Globus pallidus (tissue), 1 donor: ENCODE measurements around the gene ACSL6.

ENCODE experiments used
- DNase-seq: peaks from one replicate; pipeline ENCODE4 v3.0.0-alpha.2; 2015; ENCODE audit warnings: low spot score

ACSL6 gene, protein sequence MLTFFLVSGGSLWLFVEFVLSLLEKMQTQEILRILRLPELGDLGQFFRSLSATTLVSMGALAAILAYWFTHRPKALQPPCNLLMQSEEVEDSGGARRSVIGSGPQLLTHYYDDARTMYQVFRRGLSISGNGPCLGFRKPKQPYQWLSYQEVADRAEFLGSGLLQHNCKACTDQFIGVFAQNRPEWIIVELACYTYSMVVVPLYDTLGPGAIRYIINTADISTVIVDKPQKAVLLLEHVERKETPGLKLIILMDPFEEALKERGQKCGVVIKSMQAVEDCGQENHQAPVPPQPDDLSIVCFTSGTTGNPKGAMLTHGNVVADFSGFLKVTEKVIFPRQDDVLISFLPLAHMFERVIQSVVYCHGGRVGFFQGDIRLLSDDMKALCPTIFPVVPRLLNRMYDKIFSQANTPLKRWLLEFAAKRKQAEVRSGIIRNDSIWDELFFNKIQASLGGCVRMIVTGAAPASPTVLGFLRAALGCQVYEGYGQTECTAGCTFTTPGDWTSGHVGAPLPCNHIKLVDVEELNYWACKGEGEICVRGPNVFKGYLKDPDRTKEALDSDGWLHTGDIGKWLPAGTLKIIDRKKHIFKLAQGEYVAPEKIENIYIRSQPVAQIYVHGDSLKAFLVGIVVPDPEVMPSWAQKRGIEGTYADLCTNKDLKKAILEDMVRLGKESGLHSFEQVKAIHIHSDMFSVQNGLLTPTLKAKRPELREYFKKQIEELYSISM

DNA sequence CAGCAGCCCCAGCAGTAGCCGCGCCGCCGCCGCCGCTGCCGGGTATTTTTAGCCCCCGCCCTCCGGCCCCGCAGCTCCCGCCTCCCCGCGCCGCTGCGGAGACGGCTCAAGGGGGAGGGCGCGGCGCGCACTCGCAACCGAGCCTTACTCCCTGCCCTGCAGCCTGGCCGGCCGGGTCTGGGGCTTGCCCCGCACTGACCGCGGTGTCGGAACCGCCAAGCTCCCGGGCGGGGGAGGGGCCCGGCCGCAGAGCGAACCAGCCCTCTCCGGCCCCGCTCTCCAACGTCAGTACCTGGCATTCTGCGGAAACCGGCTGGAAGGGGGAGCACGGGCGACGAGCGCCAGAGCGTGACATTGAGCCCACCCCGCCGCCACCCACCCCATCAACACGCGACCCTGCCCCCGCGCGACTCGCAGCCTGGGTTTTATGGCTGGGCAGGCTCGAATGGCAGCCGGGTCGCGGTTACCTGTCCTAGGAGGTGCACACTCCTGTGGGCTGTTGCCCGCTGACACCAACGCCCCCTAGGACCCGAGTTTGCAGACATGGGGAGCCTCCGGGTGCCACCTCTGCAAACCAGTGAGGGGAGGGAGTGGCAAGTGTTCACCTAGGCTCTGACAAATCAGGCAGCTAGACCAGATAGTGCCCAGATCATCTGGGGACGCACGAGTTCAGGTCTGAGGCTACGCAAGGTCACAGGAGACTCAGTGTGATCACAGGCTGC is at the start of gene ACSL6:
ACSL6 (minus strand) TSS at position 37 of the 722 bp plus-strand sequence. CDS start 105 bp downstream, outside the sequence.
- DNase-seq, result no peak

DNA sequence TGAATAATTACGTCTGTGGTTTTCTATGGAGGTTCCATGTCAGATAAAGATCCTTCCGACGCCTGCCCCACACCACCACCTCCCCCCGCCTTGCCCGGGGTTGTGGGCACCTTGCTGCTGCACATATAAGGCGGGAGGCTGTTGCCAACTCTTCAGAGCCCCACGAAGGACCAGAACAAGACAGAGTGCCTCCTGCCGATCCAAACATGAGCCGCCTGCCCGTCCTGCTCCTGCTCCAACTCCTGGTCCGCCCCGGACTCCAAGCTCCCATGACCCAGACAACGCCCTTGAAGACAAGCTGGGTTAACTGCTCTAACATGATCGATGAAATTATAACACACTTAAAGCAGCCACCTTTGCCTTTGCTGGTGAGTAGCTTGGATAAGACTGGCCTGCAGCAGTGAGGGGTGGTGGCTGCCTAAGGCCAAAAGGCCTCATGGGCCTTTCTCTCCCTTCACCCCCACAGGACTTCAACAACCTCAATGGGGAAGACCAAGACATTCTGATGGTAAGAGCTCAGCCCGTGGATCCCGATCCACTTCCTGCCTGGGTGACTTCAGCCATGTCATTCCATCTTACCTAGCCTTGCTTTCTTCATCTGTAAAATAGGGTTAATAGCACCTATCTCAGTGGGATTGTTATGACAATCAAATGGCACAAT is 49.2 kb upstream of the ACSL6 start, which contains the start of gene IL3:
IL3 (plus strand) TSS at position 155 of the 661 bp plus-strand sequence; CDS start at position 207, 52 bp downstream.
- DNase-seq, result no peak

DNA sequence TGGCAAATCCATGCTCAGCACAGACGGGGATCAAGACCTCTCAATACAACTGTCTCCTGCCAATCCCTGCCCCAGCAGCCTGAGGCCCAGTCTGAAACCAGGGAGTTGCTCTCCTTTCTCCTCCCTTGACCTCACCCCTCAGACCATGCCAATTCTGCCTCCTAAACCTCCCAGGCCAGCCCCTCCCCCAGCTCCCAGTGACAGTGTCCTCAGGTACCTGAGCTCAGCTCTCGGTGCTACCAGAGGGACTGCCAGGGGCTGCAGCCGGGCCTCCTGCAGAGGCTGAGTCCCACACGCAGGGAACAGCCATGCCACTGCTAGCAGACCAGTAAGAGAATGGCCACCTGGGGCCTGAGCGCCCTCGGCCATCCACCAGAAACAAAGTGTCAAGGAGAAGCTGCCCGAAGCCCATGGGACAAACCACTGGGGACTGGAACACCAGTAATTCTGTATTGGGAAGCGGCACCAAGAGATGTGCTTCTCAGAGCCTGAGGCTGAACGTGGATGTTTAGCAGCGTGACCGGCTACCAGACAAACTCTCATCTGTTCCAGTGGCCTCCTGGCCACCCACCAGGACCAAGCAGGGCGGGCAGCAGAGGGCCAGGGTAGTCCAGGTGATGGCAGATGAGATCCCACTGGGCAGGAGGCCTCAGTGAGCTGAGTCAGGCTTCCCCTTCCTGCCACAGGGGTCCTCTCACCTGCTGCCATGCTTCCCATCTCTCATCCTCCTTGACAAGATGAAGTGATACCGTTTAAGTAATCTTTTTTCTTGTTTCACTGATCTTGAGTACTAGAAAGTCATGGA is 48.4 kb upstream of the ACSL6 start:
- no peak for DNase-seq

DNA sequence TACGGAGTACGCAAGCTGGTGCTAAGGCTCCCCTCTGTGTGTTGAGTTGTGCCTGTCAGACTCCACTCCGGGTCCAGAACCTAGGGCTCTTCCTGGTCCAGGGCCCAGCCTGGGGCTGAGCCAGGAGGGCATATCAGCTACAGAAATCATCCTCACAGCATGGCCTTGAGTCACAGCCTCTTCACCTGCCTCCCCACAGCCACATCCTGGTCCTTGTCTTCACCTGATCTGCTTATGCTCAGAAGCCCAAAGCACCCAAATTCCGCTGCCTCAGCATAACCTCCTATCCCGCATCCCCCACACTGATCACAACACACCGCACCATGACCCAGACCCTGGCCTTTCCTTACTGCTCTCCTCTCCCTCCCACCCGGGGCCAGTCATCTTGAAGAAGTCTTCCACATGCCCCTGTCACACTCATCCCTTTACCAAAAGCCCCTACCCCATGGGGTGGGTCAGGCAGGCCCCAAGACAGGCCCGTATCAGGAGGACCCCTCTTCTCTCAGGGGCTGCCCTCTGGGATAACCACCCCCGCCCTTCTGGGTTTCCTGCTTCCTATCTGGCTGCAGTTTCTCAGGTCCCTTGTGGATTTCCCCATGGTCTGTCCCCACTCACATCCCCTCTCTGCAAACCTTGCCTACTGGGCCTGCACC is 47.7 kb upstream of the ACSL6 start:
- DNase-seq, result no peak

DNA sequence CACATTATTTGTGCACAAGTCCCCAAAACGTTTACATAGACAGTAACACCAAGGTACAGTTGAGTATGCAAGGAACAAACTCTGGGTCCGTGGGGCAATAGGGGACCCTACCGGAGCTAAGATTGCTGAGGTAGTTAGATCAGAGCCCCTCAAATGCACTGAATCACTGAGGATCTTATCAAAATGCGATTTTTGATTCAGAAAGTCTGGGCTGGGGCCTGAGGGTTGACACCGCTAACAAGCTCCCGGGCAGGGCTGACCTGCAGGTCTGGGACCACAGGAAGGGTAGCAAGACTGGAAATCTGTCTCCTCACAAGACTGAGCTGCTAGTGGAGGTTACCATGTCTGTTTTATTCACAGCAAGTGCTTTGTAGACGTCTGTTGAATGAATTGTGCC is 47.2 kb upstream of the ACSL6 start:
- no peak for DNase-seq

DNA sequence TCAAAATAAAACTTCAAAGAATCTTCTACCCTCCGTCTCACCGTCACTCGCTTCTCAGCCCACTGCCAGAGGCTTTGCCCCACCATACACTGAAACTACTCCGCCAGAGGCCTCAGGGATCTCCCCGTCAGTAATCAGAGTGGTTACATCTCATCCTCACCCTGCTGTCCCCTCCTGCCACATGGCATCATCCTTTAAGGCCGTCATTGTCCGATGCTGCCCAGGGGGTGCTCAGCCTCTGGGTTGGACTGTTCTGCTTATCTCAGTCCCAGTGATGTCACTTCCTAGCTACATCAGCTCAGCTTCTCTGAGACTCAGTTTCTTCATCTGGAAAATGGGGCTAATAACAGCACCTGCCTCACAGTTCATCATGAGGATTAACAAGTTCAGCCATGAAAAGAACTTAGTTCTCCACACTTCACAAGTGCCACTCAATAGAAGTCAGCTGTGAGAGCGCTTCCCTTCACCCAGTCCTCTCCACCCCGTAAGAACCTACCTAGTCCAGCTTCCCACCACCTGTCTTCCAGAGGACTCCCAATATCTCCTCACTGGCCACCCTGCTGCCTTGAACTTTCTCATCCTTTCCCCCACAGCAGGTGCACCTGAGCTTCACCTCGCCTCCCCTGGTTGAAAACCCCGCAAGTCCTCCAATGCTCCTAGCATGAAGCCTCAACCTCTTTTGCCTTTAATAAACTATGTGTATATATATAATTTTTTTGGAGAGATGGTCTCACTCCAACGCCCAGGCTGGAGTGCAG is 46.2 kb upstream of the ACSL6 start:
- DNase-seq, result no peak

DNA sequence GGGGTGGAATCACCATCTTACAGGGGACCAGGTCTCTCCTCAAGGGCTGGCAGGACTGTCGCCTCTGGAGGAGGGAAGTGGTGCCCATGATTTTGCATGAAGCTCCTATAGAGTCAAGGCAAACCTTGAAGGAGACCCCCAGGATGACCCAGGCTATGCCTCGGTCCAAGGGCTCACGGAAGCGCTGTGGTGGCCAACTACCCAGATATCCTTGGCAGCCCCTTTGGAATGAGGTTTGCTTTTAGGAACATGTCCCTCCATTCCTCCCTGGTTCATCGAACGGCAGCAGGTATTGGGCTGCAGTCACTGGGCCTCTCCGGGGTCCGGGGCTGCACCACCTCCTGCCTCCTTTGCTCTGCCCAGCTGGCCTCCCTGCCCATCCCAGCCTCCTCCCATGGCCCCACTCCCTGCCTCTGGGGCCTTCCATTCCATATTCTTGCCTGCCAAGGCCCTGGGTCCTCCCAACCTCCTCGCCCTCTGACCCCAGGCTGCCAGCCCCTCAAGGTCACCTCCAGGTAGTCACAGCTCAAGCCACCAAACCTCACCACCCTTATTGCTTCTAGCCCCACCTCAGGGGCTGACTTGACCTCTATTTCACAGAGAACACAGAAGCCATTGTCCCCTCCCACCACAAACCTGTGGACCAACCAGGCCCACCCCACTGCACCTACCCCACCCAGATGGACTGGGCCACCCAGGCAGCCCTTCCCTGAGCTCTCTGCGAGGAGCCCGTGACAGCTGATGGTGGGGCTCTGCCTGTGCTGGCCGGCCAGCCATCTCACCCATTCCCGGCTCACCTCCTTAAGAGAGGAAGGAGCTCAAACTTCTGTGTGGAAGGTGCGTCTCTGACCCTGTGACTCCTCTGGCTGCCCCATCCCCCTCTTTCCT is 45.4 kb upstream of the ACSL6 start:
- DNase-seq, result no peak

DNA sequence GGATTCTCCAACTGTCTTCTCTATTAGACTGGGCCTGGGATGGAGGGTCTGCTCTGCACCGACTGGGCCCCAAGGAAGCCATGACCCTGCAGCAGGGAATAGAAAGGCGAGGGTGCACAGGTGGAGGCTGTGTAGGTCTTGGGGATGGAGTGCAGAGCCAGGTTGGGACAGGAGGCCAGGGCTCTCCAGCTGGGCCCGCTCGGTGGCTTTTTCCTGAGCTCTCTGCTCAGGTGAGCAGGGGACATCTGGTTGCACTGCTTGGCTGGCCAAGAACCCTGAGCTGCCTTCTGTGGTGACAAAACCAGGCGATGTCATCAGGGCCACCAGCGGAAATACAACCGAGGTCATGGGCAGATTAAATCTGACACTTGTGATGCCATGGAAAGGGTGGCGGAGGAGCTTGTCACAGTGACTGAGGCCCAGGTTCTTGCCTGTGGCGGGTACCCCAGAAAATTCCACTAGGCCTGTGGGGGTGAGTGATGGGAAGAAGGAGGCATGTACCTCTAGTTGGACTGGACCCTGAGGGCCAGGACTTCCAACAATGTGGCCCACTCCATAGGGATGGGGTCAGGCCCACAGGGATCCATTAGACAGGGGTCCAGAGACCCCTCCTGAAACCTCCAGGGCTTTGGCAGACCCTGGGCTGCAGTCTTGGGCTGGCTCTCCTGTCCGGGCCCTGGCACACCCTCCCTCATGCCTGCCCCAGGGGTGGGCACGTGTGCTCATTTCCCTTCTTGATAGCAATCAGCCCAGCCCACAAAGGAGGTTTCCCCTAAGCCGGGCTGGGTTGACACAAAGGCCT is 44.6 kb upstream of the ACSL6 start:
- DNase-seq, result no peak

DNA sequence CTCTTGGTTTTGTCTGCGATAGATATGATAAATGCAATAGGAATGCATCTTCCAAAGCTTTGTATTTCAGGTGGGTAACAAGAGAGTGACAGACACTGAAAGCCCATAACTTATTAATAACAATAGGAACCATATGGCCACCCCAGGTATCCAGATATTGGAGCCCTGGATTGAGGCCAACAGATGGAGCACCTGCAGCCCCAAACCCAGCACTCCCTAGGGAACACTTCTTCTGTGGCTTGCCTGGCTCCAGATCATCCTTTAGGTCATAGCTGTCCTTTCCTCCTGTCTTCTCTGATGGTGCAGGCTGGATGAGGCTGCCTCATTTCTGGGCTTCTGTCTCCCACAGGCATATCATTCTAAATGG is 44.0 kb upstream of the ACSL6 start:
- no peak for DNase-seq

DNA sequence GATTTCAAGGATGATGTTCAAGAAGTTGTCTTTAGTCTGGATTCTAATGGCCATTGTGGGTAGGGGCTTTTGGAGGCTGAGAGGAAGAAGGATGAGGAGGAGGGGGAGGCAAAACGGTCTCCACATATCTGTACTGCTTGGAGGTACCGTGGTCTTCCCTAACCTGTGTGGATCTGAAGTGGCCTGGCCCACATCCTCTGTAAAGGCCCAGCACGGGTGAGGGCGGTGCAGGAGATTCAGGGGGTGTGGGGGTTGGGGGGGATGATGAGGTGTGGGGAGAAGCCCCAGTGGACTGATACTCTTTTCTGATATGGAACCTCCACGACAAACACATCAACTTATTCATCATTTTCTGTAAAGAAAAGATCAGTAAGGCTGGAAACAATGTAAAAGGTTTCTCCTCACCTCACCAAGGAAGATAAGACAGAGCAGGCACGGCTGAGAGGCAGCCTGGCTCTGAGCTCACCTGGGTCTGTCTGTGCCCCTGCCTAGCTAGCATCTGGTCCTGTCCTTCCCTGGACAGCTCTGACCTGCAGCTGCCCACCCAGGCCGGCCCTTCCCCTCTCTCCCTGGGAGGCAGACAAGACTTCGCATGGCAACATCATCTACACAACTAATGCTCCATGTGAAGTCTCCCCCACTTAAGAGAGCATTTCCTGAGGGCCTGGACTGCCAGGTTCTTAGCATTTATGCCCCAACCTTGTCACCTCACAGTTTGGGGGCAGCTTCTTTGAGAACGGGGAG is 43.4 kb upstream of the ACSL6 start:
- DNase-seq, result no peak

DNA sequence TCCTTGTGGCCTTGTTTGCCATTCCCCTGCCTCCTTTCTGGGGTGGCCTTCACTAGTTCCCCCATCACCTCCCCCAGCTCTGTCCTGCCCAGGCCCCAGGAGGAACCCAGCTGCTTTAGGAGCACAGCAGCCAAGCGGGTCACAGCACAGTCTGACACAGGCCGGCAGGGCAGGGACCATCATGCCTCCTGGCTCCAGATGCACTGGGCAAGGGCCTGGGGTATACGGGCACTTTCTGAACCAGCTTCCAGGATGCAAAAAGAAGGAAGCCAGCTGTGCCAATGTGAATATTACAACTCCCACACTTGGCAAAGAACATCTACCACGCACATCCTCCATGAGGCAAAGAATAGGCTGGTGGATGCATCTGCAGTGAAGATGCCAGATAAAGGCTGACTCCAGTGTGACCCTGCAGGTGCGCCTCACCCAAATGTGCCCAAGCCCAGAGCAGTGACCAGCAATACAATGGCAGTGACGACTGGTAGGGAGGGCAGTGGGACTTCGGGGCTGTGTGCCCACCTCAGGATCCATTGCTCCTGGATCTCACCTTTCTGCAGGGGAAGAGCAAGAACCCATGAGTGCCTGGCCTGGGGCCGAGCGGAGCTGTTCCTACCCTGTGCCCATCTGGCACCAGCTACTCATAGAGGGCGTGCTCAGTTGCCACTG is 42.7 kb upstream of the ACSL6 start:
- no peak for DNase-seq

DNA sequence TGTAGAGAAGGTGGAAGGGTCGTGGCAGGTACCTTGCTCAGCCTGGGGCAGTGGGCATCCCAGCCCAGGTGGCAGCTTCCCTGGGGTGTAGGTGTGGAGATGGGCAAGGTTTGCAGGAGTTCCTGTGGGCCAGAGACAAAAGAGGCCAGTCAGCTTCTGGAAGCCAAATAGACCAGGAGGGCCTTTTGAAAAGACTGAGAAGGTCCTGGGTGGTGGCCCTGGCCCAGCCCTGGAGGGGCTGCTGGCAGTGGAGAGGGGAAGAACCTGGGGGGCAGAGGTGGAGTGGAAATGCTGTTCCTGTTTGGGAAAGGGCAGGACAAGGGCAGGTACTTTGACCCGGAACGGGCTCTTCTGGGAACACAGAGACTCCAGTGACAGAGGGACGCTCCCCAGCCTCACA is 42.0 kb upstream of the ACSL6 start:
- DNase-seq, result no peak

DNA sequence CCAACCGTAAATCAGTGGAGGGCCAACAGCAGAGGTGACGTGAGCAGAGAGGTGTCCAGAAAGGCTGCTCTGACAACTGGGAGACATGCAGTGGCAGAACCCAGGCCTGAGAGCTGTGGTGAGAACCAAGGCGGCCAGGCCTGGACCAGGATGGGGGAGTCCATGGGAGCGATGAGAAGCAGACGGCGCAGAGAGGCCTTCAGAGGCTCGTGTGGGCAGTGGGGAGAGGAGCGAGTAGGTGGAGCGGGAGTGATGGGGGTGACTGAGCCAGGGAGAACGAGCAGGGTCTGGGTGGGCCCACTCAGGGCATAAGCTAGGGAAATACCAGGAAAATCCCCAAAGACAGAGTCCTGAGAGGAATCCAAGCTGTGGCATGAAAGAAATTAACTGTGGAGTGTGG is 41.1 kb upstream of the ACSL6 start:
- DNase-seq, result no peak

DNA sequence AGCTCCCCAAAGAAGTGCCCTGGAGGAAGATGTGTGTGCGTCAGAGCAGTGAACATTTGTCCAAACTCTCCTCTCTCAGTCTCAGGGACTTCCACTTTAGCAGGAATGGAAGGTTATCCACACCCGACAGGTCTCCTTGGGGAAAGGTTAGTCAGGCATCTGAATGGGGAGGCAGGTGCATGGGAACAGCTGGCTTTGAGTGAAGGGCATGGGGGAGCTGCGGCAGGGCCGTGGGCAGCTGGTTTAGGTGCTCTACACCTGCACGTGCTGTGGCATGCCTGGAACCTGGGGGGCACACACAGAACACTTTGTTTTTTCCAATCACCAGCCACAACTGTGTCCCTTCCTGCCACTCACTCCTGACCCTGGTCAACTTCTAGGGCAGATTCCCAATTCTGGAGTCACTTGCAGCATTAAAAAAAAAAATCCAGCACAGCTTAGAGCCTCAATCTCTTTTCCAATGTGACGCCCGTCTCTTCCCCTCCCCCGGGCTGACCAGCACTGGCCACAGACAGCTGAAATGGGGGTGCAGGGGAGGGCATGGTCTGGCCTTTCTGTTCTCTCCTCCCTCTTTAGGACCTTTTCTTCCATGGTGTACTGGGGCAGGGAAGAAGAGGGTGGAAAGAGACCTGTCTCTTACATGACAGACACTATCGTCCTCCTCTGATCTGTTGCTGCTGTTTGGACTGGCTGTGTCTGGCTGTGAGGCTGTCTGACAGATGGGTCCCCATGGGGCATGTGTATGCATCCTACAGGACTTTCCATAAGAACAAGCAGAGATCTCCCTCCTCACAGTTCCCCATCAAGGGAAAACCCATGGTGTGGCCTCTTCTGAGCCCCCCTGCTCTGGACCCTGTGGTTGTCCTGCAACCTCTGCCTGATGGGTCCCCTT is 39.4 kb upstream of the ACSL6 start:
- no peak for DNase-seq

DNA sequence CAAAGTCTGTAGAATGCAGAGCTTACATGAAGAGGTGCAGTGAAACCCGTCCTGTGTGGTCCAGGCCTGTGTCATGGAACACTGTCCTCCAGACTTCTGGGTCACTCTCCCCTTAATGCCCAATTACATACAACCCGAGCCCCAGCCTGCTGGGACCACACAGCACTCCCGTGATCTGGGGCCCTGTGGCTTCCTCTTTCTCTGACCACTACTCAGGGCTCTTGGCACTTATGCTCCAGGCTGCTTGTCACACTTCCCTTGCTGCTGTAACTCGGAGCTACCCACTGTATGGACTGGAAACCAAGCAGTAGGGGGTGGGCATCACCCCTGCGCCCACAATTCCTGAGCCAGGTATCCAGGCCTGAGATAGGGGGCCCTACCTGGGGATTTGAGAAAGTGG is 38.7 kb upstream of the ACSL6 start:
- DNase-seq, result peak; percentile 55

DNA sequence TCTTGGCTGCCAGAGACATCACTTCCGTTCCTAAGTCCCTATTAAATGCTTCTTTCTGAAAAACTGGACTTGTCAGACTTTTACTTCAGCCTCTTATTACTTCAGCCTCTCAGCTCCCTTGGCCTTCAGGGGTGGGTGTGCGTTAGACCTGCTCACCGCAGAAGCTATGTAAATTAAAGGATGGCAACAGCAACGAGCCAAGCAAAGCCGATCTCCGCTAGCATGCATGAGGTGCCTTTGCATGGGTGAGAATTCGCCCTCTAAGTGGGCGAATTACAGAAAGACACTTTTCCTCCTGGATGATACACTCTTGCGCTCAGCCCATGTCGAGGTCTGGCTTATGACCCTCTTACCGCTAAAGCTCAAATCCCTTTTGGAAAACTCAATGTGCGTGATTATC is 38.1 kb upstream of the ACSL6 start:
- DNase-seq, result no peak
